Measurements from ENCODE around the gene SLC7A9.

Gene SLC7A9

GRCh38 chr19:32828643-32829344, 40.8 kb downstream of the SLC7A9 start:
- DNase-seq (ENCODE audit: low read depth in 1 of 2, low spot score in 1 of 2) = no peak

GRCh38 chr19:32828139-32828538, 41.4 kb downstream of the SLC7A9 start:
- DNase-seq (ENCODE audit: low read depth in 1 of 2, low spot score in 1 of 2) = no peak

GRCh38 chr19:32824916-32825608, 44.5 kb downstream of the SLC7A9 start:
- DNase-seq (ENCODE audit: low read depth in 1 of 2, low spot score in 1 of 2) = no peak

- DNase-seq (ENCODE audit: low read depth in 1 of 2, low spot score in 1 of 2) = no peak
These were observed 45.3 kb downstream of the SLC7A9 start for GRCh38 chr19:32824191-32824751.

GRCh38 chr19:32823747-32824102, 45.8 kb downstream of the SLC7A9 start:
- no peak for DNase-seq (ENCODE audit: low read depth in 1 of 2, low spot score in 1 of 2)

GRCh38 chr19:32822916-32823746, 46.4 kb downstream of the SLC7A9 start:
- no peak for DNase-seq (ENCODE audit: low read depth in 1 of 2, low spot score in 1 of 2)

GRCh38 chr19:32819419-32820400, 49.9 kb downstream of the SLC7A9 start:
- DNase-seq (ENCODE audit: low read depth in 1 of 2, low spot score in 1 of 2) = no peak

- DNase-seq (ENCODE audit: low read depth in 1 of 2, low spot score in 1 of 2) = no peak
These were observed 51.0 kb downstream of the SLC7A9 start for GRCh38 chr19:32818536-32818935.

- no peak for DNase-seq (ENCODE audit: low read depth in 1 of 2, low spot score in 1 of 2)
These were observed 51.7 kb downstream of the SLC7A9 start for GRCh38 chr19:32817569-32818476.

GRCh38 chr19:32816555-32817099, 52.9 kb downstream of the SLC7A9 start:
- no peak for DNase-seq (ENCODE audit: low read depth in 1 of 2, low spot score in 1 of 2)

- DNase-seq (ENCODE audit: low read depth in 1 of 2, low spot score in 1 of 2) = no peak
These were observed 54.9 kb downstream of the SLC7A9 start for GRCh38 chr19:32814624-32815023.

GRCh38 chr19:32813862-32814425, 55.6 kb downstream of the SLC7A9 start:
- no peak for DNase-seq (ENCODE audit: low read depth in 1 of 2, low spot score in 1 of 2)

GRCh38 chr19:32812571-32812970, 57.0 kb downstream of the SLC7A9 start:
- DNase-seq (ENCODE audit: low read depth in 1 of 2, low spot score in 1 of 2) = no peak

- DNase-seq (ENCODE audit: low read depth in 1 of 2, low spot score in 1 of 2) = no peak
These were observed 57.5 kb downstream of the SLC7A9 start for GRCh38 chr19:32812036-32812435.

- no peak for DNase-seq (ENCODE audit: low read depth in 1 of 2, low spot score in 1 of 2)
These were observed 58.4 kb downstream of the SLC7A9 start for GRCh38 chr19:32811151-32811550.

- no peak for DNase-seq (ENCODE audit: low read depth in 1 of 2, low spot score in 1 of 2)
These were observed 59.1 kb downstream of the SLC7A9 start for GRCh38 chr19:32810452-32810851.

GRCh38 chr19:32809754-32810153, 59.8 kb downstream of the SLC7A9 start:
- DNase-seq (ENCODE audit: low read depth in 1 of 2, low spot score in 1 of 2) = no peak

GRCh38 chr19:32809254-32809653, 60.3 kb downstream of the SLC7A9 start:
- DNase-seq (ENCODE audit: low read depth in 1 of 2, low spot score in 1 of 2) = no peak

GRCh38 chr19:32808236-32808635, 61.3 kb downstream of the SLC7A9 start:
- no peak for DNase-seq (ENCODE audit: low read depth in 1 of 2, low spot score in 1 of 2)
